Germinal center (tissue), 1 donor: ENCODE data around the gene DNPEP.
A peak's percentile ranks its signal among the peaks of the same experiment; 100 is the strongest.

ENCODE experiments used
- DNase-seq: peaks from one replicate; pipeline ENCODE4 v3.0.0; 2012; ENCODE audit warnings: mixed read lengths, low spot score

DNPEP gene

GRCh38 chr2:219358170-219359075 is 29.3 kb downstream of the DNPEP start:
- no peak for DNase-seq

GRCh38 chr2:219356834-219357233 is 30.9 kb downstream of the DNPEP start:
- no peak for DNase-seq

DNA sequence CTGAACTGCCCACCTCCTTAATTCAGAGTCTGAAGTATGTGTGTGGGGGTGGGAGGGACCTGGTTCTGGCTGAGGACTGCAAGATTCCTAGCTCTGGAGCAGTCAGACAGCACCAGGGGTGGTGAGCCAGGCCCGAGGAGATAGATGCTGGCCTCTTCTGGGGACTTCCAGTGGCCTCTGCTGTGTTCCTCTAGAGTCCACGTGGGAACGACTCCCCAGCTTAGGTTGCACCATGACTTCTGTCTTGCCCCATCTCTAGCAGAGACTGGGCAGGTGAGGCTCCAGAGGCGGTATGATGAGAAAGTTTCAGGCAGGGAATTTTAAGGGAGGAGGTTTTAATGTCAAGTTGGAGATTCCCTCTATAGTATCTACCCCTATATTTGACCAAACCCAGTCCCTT is 33.1 kb downstream of the DNPEP start:
- no peak for DNase-seq

DNA sequence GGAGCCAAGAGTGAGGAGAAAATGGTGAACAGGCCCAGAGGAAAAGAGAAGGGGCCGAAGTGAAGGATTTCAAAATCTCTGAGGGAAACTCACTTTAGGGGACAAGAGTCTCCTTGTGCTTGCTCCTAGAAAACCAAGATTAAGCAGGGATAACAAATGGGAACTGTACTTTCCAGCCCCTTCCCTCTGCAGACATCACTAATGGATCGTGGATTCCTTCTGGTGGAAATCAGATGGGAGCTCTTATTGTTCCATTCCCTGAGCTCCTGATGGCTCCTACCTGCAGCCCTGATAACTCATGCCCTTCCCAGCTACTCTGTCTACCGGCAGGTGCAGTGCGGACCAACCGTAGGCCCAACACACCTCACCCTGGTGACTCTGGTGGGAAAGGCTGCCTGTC is 34.6 kb downstream of the DNPEP start:
- DNase-seq, result no peak

GRCh38 chr2:219352448-219353023 is 35.2 kb downstream of the DNPEP start:
- peak; percentile 67 for DNase-seq

- DNase-seq, result no peak
These were observed 36.9 kb downstream of the DNPEP start for GRCh38 chr2:219350710-219351221.

DNA sequence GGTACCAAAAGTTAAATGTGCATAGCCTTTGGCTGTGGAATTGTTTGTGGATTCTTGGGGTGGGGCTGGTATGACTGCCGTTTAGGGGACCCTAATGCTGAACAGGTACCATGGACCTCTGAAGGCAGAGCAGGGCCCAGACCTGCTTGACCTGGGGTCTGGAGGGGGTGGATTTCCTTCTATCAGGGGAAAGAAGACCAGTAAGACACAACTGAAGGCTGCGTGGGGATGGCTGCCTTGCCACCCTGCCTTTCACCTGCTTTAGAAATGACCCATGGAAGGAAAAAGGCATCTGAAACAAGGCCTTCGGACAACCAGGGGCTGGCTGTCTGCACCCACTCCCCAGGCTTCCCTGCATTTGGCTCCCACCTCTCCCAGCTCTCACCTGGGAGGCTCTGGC is 37.5 kb downstream of the DNPEP start:
- no peak for DNase-seq

DNA sequence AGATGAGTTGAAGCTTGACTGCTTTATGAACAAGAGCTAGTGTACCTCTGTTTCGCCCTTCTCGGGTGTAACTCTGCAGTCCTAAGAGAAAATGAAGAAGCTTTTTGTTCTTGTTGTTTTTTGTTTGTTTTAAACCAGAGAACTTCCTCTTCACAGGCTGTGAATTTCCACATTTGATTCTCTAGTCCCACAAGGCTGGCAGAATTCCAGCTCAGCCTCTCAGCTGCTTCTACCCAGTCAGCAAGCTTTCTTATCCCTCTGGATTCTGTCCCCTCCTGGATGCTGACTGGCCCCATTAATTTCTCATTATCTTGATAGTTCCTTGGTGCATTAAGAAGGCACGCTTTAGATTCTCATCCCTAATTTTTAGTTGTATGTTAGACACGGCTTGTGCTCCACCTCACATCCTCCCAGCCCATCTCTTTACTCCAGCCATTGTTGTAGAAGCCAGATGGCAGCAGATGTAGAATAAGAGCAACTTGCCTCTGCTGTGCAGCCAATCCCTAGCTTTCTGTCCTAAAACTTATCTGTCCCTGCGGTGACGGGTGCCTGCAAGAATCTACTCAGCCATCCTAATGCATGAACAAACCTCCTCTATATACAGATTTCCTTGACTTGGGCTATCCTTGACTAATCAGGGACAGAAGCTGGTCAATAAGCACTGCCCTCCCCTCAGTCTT is 42.8 kb downstream of the DNPEP start:
- no peak for DNase-seq

DNA sequence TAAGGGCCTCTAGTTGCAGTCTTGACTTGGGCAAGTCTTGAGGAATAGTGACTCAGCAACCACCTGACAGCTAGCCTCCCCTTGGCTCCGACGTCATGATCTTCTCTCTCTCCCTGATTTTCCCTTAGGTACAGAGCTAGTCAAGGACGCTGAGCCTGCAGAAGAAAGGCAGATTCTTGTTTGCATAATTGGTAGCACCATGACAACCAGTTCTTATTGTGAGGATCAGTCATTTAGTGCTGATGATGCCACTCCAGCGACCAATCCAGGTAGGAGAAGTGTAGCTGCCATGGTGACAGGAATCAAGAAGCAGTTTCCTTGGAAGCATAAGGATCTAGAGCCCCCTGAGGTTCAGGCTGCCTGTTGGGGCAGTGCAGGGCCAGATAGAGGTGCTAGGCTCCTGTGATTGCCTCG is 52.3 kb downstream of the DNPEP start:
- DNase-seq, result no peak

GRCh38 chr2:219334076-219334475 is 53.6 kb downstream of the DNPEP start:
- DNase-seq, result no peak

GRCh38 chr2:219332542-219332941 is 55.2 kb downstream of the DNPEP start, which contains the start of gene RESP18:
RESP18 (minus strand) TSS chr2:219332744.
- DNase-seq, result no peak

DNA sequence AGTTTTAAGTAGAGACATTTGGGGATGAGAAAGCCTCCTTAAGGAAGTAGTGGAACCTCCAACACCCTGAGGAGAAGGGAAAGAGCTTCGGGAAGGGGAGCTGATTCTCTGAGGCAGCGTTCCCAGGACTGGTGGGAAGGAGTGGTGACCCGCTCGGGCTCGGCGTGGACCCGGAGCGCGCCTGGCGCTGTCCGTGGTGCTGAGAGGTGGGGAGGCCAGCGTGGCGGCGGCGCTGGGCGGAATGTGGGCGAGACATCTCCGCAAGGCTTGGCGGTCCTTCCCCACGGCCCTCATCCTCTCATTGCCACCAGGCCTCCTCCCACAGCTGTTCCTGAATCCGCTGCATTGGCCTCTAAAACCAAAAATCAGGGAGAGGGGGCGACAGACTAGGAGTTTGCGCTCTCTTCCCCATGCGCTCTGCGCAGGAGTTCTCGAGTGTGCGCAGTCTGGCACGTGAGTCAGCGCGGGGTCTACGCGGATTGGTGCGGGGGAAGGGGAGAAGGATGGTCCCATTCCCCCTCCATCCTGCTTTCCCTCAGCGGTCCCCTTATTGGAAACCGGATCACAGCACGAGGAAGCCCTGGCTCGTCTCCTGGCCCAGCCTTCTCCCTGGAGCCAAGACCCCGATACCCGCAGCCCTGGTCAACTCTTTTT is 56.0 kb downstream of the DNPEP start:
- DNase-seq, result no peak

- DNase-seq, result no peak
These were observed 60.0 kb downstream of the DNPEP start for GRCh38 chr2:219327719-219328118.

GRCh38 chr2:219325657-219326315 is 61.9 kb downstream of the DNPEP start:
- no peak for DNase-seq

DNA sequence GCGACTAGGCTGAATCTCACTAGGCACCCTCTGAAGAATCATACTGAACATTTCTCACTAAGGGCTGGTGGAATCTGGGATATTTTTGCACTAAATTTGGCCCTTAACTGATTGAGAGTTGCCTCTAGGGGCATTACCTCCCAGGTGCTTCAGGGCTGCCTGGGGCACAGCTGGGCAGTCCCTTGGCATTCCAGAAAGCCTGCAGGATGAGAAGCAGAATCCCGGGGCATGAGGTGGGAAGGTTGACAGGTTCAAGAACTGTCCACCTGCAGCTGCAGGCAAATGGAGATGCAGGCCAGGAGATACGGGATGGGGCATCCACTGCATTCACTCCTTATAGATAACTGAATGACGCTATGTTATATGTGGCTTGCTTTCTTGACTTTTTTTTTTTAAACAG is 62.6 kb downstream of the DNPEP start:
- DNase-seq, result no peak

DNA sequence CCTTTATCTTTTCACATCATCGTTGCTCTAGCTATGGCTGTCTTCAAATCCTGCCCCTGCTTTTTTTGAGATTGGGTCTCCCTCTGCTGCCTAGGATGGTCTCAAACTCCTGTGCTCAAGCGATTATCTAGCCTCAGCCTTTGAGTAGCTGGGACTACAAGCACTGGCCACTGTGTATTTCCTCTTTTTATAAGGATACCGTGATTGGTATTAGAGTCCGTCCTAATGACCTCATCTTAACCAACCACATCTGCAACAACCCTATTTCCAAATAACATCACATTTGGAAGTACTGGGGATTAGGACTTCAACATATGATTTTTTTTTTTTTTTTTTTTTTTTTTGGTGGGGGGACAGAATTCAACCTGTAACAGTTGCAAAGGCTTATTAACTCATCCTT is 64.3 kb downstream of the DNPEP start:
- DNase-seq, result no peak
